Measurements from ENCODE around the gene PAM. TPM values are rescaled to one million over a fixed set of nuclear protein-coding genes. Genes with fewer than 3 reads are reported as not detected.
"Not testable (repeated sequence)": the region's sequence is repeated elsewhere in the genome, so short reads cannot be mapped to it uniquely, and the experiment has no call there.

Gene PAM
- total RNA-seq, 1 donor from 2014 or later = 267 TPM

- Mint-ChIP-seq H3K36me3 (ENCODE audit: unreplicated experiment) (no peaks in the 10 kb centered on the region), H3K9me3 (ENCODE audit: unreplicated experiment) (no peaks in the 10 kb centered on the region), H3K27me3 (ENCODE audit: unreplicated experiment) (no peaks in the 10 kb centered on the region), H3K27ac (ENCODE audit: unreplicated experiment) (peak overlapping the region; percentile 72), H3K4me1 (ENCODE audit: unreplicated experiment) (no peaks in the 10 kb centered on the region), H3K4me3 (ENCODE audit: unreplicated experiment) (no peak overlapping the region)
- DNase-seq (ENCODE audit: extremely low spot score, unreplicated experiment) = no peak
- TF ChIP-seq CTCF (IDR thresholded peaks at IDR 0.05) = no peak
Observed at GRCh38 chr5:102770803-102771202, 15.7 kb downstream of the PAM start.

GRCh38 chr5:102771435-102771834 is 16.3 kb downstream of the PAM start:
- H3K36me3 Mint-ChIP-seq (ENCODE audit: unreplicated experiment) = peaks cover 5% of the 10 kb centered on the region
- no peak for DNase-seq (ENCODE audit: extremely low spot score, unreplicated experiment)
- H3K27ac Mint-ChIP-seq (ENCODE audit: unreplicated experiment) = peak overlapping the region; percentile 72

DNA sequence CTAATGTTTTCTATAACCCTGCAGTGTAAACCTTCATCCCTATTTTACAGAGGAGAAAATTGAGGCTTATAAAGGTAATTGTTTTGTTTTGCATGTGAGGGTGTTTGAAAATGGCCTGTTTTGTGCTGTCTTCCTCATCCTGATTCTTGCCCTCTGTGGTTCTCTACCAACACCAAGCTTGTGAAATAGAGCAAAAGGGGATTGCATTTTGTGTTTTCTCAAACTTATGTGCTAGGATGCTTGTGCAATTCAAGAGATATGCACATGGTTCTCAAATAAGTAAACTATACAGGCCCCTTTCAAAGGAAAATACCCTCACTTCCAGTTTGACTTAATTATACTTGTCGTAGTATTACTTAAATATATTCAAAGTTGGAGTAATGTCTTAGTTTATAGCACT is 17.2 kb downstream of the PAM start:
- Mint-ChIP-seq H3K4me1 (ENCODE audit: unreplicated experiment) (peaks cover 3% of the 10 kb centered on the region), H3K4me3 (ENCODE audit: unreplicated experiment) (no peak overlapping the region), H3K27me3 (ENCODE audit: unreplicated experiment) (no peaks in the 10 kb centered on the region), H3K27ac (ENCODE audit: unreplicated experiment) (no peak overlapping the region), H3K36me3 (ENCODE audit: unreplicated experiment) (peaks cover 10% of the 10 kb centered on the region), H3K9me3 (ENCODE audit: unreplicated experiment) (peaks cover 11% of the 10 kb centered on the region)
- no peak for TF ChIP-seq CTCF (IDR thresholded peaks at IDR 0.05)
- DNase-seq (ENCODE audit: extremely low spot score, unreplicated experiment) = no peak

More at GRCh38 chr5:102771435-102771834, 16.3 kb downstream of the PAM start:
- no peak for TF ChIP-seq CTCF (IDR thresholded peaks at IDR 0.05)
- H3K9me3 Mint-ChIP-seq (ENCODE audit: unreplicated experiment) = peaks cover 6% of the 10 kb centered on the region
- peaks cover 1% of the 10 kb centered on the region for H3K4me1 Mint-ChIP-seq (ENCODE audit: unreplicated experiment)
- H3K4me3 Mint-ChIP-seq (ENCODE audit: unreplicated experiment) = no peak overlapping the region
- H3K27me3 Mint-ChIP-seq (ENCODE audit: unreplicated experiment) = no peaks in the 10 kb centered on the region

- Mint-ChIP-seq H3K36me3 (ENCODE audit: unreplicated experiment) (peaks cover 10% of the 10 kb centered on the region), H3K4me1 (ENCODE audit: unreplicated experiment) (peaks cover 8% of the 10 kb centered on the region), H3K27ac (ENCODE audit: unreplicated experiment) (no peak overlapping the region), H3K27me3 (ENCODE audit: unreplicated experiment) (no peaks in the 10 kb centered on the region), H3K4me3 (ENCODE audit: unreplicated experiment) (no peak overlapping the region), H3K9me3 (ENCODE audit: unreplicated experiment) (peaks cover 11% of the 10 kb centered on the region)
- no peak for DNase-seq (ENCODE audit: extremely low spot score, unreplicated experiment)
- no peak for TF ChIP-seq CTCF (IDR thresholded peaks at IDR 0.05)
Observed at GRCh38 chr5:102773133-102773532, 18.0 kb downstream of the PAM start.

- DNase-seq (ENCODE audit: extremely low spot score, unreplicated experiment); H3K27ac Mint-ChIP-seq (ENCODE audit: unreplicated experiment); H3K27me3 Mint-ChIP-seq (ENCODE audit: unreplicated experiment); H3K4me3 Mint-ChIP-seq (ENCODE audit: unreplicated experiment): not testable (repeated sequence)
- Mint-ChIP-seq H3K36me3 (ENCODE audit: unreplicated experiment) (peaks cover 10% of the 10 kb centered on the region), H3K4me1 (ENCODE audit: unreplicated experiment) (peaks cover 22% of the 10 kb centered on the region), H3K9me3 (ENCODE audit: unreplicated experiment) (peaks cover 11% of the 10 kb centered on the region)
Observed at GRCh38 chr5:102775756-102776155, 20.7 kb downstream of the PAM start.

DNA sequence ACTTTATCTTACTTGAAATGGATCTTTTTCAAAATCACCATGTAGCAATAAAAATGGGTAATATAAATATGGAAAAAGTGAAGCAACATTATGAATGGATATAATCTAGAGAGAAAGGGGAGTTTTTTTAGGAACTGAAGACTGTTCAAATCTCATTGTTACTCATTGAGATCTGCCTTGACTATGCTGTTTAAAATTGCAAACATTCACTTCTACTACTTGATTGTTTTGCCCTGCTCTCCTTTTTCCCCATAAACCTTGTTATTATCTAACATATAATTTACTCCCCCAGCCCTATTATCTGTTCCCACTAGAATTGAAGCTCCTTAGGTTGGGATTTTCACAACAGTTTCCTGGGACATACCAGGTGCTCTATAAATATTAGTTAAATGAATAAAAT is 22.0 kb downstream of the PAM start:
- H3K36me3 Mint-ChIP-seq (ENCODE audit: unreplicated experiment) = peaks cover 10% of the 10 kb centered on the region
- no peak for TF ChIP-seq CTCF (IDR thresholded peaks at IDR 0.05)
- no peak overlapping the region for H3K27ac Mint-ChIP-seq (ENCODE audit: unreplicated experiment)
- H3K27me3 Mint-ChIP-seq (ENCODE audit: unreplicated experiment) = no peaks in the 10 kb centered on the region
- H3K4me1 Mint-ChIP-seq (ENCODE audit: unreplicated experiment) = peaks cover 35% of the 10 kb centered on the region
- H3K9me3 Mint-ChIP-seq (ENCODE audit: unreplicated experiment) = peaks cover 11% of the 10 kb centered on the region
- H3K4me3 Mint-ChIP-seq (ENCODE audit: unreplicated experiment) = no peak overlapping the region
- no peak for DNase-seq (ENCODE audit: extremely low spot score, unreplicated experiment)
